NCI-H146 treated with DMSO at 0.1 percent for 48 hours (cell line): Measurements from ENCODE around the gene RPL5.
"Not testable (repeated sequence)": the region's sequence is repeated elsewhere in the genome, so short reads cannot be mapped to it uniquely, and the experiment has no call there.

Experiments used
- DNase-seq: peaks from one replicate; lab custom pipeline; 2025; ENCODE audit not compliant: unreplicated experiment; lab: John Stamatoyannopoulos, UW

RPL5 gene

GRCh38 chr1:92831762-92832536 is at the start of gene RPL5:
Gene RPL5, plus strand, starts transcription at chr1:92832040. Its CDS starts 75 bp downstream, at chr1:92832115.
- DNase-seq: peak; percentile 92

GRCh38 chr1:92783550-92783949 is 48.3 kb upstream of the RPL5 start:
- not testable (repeated sequence) for DNase-seq

- DNase-seq: no peak
Observed at GRCh38 chr1:92784021-92784638, 47.7 kb upstream of the RPL5 start.

GRCh38 chr1:92784639-92785500 is 47.0 kb upstream of the RPL5 start, which contains the start of gene EVI5:
Gene EVI5, minus strand, starts transcription at chr1:92785108. Its CDS starts 48,562 bp downstream, at chr1:92736546.
- peak; percentile 94 for DNase-seq

- no peak for DNase-seq
Observed at GRCh38 chr1:92786111-92786901, 45.5 kb upstream of the RPL5 start.

- no peak for DNase-seq
Observed at GRCh38 chr1:92790081-92790480, 41.8 kb upstream of the RPL5 start.

- DNase-seq: no peak
Observed at GRCh38 chr1:92790867-92791266, 41.0 kb upstream of the RPL5 start.

- DNase-seq: peak; percentile 51
Observed at GRCh38 chr1:92791487-92792066, 40.3 kb upstream of the RPL5 start.

- peak; percentile 50 for DNase-seq
Observed at GRCh38 chr1:92792340-92792782, 39.5 kb upstream of the RPL5 start.

- no peak for DNase-seq
Observed at GRCh38 chr1:92795166-92795565, 36.7 kb upstream of the RPL5 start.

GRCh38 chr1:92797297-92797696 is 34.5 kb upstream of the RPL5 start:
- no peak for DNase-seq

- no peak for DNase-seq
Observed at GRCh38 chr1:92797961-92798360, 33.9 kb upstream of the RPL5 start.

- DNase-seq: no peak
Observed at GRCh38 chr1:92803140-92803887, 28.5 kb upstream of the RPL5 start.

- no peak for DNase-seq
Observed at GRCh38 chr1:92804721-92805201, 27.1 kb upstream of the RPL5 start.

GRCh38 chr1:92805216-92805615 is 26.6 kb upstream of the RPL5 start:
- no peak for DNase-seq

- DNase-seq: no peak
Observed at GRCh38 chr1:92808381-92808780, 23.5 kb upstream of the RPL5 start.

- DNase-seq: no peak
Observed at GRCh38 chr1:92816732-92817131, 15.1 kb upstream of the RPL5 start.

- no peak for DNase-seq
Observed at GRCh38 chr1:92817137-92817697, 14.6 kb upstream of the RPL5 start.
